Femur (tissue), 1 donor: ENCODE results near the gene SLC7A5.
"Not testable (repeated sequence)": the region's sequence is repeated elsewhere in the genome, so short reads cannot be mapped to it uniquely, and the experiment has no call there.

Experiments
- DNase-seq: peaks from one replicate; pipeline ENCODE4 v3.0.0-alpha.2; 2017

The SLC7A5 gene

DNA sequence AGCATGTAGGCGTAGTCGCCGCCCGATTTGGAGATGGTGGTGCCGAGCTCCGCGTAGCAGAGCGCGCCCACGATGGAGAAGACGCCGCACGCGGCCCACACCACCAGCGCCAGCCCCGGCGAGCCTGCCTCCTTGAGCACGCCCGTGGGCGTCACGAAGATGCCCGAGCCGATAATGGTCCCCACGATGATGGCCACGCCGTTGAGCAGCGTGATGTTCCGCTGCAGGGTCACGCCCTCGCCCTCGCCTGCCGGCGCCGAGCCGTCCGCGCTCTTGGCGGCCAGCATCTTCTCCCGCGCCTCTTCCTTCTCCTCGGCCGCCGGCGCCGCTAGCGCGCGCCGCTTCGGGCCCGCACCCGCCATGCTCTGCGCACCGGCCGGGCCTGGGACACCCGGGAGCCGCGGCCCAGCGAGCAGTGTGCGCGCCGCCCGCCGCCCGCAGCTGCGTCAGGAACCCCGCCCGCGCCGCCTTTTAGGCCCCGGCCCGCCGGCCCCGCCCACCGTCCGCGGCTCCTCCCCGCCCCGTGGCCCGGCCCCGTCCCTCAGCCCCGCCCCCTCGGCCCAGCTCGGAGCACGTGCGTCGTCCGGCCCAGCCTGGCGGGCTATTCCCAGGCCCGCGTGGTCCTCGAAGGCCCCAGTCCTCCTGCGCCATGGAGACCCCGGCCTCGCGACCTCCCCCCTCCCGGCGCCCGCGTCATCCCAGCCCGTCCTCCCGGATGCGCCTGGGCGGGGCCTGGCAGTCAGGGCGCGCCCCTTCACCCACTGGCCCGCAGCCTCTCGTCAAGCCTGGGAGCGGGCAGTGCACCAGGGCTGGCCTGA lies at the start of gene SLC7A5:
Gene SLC7A5, minus strand, starts transcription at position 447 of the 818 bp plus-strand sequence. Its CDS starts 85 bp downstream, at position 362.
- peak; percentile 90 for DNase-seq

DNA sequence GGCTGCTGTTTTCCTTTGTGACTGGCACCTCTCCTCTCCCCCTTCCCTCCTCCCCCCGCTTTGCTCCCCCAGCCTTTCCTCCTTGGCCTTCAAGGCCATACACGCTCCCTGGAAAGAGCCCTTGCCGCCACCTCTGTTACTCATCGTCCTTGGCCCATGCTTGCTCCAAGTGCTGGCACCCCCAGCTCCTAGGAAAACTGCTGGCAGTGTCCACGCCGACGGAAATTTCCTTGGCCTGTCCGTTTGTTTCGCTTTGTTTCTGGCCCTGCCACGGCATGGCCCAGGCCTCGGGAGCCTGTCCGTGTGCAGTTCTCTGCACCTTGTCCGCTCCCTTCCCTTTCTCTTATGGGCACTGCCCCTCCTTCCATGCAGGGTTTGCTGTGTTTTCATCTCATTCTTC lies 49.0 kb upstream of the SLC7A5 start:
- peak; percentile 71 for DNase-seq

DNA sequence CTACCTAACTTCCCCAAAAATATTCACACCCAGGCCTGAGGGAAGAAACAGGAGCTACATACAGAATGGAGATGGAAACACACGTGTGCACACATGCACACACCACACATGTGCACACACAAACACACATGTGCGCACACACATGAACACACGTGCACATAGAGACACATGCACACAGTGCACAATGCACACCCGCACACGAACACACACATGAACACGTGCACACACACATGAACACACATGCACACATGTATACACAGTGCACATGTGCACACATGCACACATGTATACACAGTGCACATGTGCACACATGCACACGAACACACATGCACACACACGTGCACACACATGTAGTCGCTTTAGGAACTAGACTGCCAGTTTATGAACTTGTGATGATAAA lies 48.2 kb upstream of the SLC7A5 start:
- no peak for DNase-seq

GRCh38 chr16:87914812-87915211 lies 45.5 kb upstream of the SLC7A5 start:
- no peak for DNase-seq

GRCh38 chr16:87914021-87914725 lies 44.9 kb upstream of the SLC7A5 start:
- not testable (repeated sequence) for DNase-seq

GRCh38 chr16:87912691-87913090 lies 43.4 kb upstream of the SLC7A5 start:
- not testable (repeated sequence) for DNase-seq

GRCh38 chr16:87911106-87911763 lies 41.9 kb upstream of the SLC7A5 start:
- DNase-seq: peak; percentile 87

DNA sequence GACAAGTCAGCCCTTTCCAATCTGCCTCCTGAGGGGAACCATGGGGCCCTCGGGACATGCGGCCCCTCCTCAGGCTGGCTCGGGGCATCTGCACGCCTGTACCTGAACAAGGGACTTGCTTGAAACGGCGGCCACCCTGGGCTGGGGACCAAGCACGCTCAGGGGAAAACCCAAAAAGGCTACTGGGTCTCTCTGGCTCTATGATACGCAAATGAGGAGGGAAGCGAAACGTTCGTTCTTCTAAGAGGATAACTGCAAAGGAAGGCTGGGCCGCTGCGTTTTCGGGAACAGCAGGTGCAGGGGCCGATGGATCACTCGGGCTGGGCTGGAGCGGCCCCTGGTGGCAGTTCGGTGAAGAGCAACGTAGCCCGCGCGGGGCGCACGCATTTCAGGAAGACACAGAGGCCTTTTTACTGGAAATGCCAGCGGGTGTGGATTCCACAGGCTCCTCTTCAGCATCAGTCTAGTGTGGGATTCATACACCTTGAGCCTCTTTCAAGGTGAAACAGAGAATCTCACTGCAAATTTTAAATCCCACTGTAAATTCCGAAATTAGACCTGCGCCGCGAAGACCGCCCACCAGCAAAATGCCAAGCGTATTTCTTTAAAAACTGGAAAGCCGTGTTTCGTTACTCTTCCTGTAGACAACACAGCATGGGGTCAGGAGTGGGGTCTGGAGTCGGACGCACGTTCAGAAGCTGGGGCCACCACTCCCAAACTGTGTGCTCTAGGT lies 40.1 kb upstream of the SLC7A5 start:
- peak; percentile 78 for DNase-seq

DNA sequence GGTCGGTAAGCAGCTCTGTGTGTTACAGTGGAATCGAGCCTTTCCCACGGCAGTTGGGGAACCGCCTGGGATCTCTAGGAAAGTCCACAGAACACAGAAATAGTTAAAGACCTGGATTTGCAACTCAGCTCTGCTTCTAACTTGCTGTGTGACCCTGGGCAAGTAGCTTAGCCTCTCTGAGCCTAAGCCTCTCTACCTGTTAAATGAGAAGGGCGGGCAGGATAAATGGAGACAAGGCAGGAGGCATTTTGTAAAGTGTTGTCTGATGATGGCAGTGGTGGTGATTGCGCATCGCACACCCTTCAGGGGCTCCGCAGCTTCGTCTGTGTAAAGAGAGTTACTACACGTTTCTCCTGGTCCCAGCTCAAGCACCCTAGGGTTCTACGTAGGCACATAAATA lies 38.8 kb upstream of the SLC7A5 start:
- DNase-seq: not testable (repeated sequence)

- DNase-seq: not testable (repeated sequence)
Measured at GRCh38 chr16:87905521-87905920, 36.2 kb upstream of the SLC7A5 start.

DNA sequence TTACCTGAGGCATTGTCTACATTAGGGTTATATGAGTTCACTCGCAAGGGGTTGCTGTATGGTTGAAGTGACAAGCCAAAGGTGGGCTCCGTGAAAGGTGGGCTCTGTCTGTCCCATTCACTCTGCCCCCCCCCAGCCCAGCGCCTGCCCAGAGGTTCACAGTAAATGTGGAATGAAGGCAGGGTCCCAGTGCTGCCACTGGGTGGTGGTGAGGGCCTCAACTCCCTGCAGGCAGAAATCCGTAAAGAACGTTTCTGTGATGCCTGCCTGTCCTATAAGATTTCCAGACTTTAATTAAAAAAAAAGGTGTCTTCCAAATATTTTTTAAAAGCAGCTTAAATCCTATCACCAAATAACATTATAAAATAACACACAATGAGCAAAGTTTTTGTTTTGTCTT lies 35.7 kb upstream of the SLC7A5 start:
- DNase-seq: not testable (repeated sequence)

- not testable (repeated sequence) for DNase-seq
Measured at GRCh38 chr16:87900489-87900888, 31.2 kb upstream of the SLC7A5 start.

DNA sequence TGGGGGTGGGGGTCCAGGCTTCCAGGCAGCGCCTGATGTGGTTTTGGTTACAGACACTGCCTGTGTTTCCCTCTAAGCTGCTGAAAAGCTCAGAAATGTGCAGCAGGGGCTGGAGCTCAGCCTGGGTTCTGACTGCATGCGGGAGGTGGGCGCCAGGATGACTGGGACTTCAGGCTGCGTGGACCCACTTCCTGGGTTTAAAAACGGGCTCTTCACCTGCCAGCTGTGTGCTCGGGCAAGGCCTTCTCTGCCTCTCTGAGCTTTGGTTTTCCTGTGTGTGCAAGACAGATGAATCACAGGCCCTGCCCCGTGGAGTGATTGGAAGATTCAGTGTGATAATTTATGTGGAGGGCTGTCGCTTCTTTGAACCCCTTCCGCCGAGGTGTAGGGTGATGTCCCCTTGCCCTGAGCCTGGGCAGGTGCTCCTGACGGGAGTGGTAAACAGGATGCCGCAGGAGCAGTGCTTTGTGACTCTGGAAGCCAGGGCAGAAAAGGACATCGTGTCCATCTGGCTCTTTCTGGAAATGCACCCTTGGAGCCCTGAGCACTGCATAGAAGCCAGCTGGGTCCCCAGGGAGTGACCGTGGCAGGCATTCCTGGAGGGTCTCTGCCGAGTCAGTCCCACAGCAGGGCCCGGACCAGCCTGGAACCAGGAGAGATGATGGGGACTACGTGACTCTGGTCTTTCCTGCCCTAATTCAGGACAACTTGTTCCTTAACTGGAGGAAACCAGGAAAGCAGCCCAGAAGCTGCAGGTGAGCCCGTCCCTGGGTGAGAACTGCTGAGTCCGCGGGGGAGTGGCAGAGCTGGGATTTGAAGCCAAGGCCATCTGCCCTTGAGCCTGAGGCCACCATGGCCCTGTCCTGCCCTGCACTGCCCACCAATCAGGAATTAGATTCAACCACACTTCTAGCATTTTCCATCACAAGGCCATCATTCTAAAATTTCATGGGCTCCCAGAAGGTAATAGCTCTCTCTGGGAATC lies 28.5 kb upstream of the SLC7A5 start:
- DNase-seq: no peak

GRCh38 chr16:87896924-87897520 lies 27.7 kb upstream of the SLC7A5 start:
- DNase-seq: not testable (repeated sequence)

DNA sequence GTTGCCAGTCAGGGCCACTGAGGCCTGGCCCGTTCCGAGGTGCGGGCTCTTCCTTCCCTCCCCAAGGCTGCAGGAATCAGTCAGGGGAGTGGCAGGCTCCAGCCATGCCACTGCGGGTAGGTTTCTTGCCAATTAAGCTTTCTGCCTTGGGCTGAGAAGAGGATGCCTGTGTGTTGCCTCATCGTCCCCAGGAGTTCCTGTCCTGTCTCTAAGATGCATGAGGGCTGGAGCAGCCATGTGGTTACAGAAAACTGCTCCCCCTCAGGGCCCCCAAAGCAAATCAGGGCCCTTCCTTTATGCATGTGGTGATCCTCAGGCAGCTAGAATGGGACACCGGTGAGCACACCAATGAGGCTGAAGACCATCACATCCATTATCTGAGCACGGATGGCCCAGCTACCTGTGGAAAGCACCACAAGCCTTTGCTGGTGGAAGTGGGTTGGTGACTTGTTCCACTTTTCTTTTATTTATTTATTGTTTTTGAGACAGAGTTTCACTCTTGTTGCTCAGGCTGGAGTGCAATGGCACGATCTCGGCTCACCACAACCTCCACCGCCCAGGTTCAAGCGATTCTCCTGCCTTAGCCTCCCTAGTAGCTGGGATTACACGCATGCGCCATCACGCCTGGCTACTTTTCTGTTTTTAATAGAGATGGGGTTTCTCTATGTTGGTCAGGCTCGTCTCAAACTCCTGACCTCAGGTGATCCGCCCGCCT lies 27.0 kb upstream of the SLC7A5 start:
- not testable (repeated sequence) for DNase-seq

DNA sequence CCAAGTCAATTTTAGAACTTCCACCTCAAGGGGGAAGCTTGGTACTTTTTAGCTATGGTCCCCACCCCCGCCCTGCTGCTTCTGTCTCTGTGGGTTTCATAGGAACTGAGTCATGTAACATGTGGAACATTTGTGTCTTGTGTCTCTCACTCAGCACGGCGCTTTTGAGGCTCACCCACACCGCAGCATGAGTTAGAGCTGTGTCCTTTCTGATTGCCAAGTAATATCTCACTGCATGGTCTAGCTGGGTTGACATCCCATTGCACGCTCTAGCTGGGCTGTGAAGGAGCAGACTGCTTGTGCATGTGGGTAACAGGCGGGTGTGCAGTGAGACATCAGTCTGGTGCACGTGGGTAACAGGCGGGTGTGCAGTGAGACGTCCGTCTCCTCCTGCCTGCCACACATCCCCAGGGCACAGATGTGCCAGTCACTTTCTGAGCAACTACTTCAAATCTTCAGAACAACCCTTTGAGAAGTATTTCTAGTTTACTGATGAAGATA lies 26.4 kb upstream of the SLC7A5 start:
- DNase-seq: no peak

- not testable (repeated sequence) for DNase-seq
Measured at GRCh38 chr16:87894005-87894404, 24.7 kb upstream of the SLC7A5 start.

GRCh38 chr16:87891764-87892163 lies 22.5 kb upstream of the SLC7A5 start:
- DNase-seq: no peak

DNA sequence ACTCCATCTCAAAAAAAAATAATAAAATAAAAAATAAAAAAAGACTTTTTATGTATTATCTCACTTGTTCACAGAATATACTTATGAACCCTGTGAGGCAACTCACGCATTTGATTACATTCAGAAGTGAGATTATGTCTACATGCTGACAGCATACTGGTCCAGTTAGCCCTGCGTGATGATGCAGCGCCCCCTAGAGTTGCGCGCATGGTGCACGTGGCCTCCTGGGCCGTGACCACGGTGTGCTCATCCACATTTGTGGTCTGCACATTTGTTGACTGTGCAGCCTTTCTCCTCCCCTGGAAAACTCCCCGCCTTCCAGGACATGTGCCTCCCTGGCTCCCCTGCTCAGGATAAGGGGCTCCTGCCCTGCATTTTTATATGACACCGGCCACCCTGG lies 20.5 kb upstream of the SLC7A5 start:
- not testable (repeated sequence) for DNase-seq

DNA sequence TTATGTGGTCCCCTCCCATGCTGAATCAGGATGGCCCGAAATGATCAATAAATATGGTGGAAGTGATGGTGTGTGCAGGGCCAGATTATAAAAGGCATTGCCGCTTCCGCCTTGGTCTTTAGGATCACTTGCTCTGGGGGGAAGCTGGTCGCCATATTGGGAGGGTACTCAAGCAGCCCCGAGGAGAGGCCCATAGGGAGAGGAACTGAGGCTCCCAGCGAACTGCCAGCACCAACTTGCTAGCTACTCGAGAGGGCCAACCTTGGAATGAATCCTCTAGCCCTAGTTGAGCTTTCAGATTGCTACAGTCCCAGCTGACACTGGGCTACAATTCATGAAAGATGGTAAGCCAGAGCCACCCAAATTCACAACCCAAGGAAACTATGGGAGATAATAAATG lies 19.0 kb upstream of the SLC7A5 start:
- not testable (repeated sequence) for DNase-seq
